Transverse colon (tissue), 4 donors: ENCODE measurements around the gene RAD51AP2. TPM values are rescaled to one million over a fixed set of nuclear protein-coding genes. Genes with fewer than 3 reads are reported as not detected.

Source experiments
- DNase-seq: peaks from one replicate; pipeline ENCODE4 v3.0.0-alpha.2; 2019
- H3K27ac ChIP-seq, 4 donors: fragments of 200-600 bp; sonication (generic); 2 replicates each; pipeline ENCODE4 v1.5.1; 2016 to 2018; ENCODE audit warnings: inconsistent platforms in 4 of 4
- H3K27me3 ChIP-seq: fragments of 200-600 bp; sonication (generic); 2 replicates; pipeline ENCODE4 v1.5.1; 2017; ENCODE audit warnings: inconsistent platforms
- H3K36me3 ChIP-seq, 4 donors: fragments of 200-600 bp; sonication (generic); 2 replicates each; pipeline ENCODE4 v1.5.1; 2017 to 2019; ENCODE audit warnings: inconsistent platforms in 4 of 4
- H3K4me1 ChIP-seq, 4 donors: fragments of 200-600 bp; sonication (generic); 2 replicates each; pipeline ENCODE4 v1.5.1; 2017 to 2020; ENCODE audit warnings: inconsistent platforms in 4 of 4
- H3K4me3 ChIP-seq, 4 donors: fragments of 200-600 bp; sonication (generic); 1 replicate in 1 of 4; 2 replicates in 3 of 4; pipeline versions ENCODE4 v1.5.1 to v1.6.1; 2017 to 2019; ENCODE audit warnings: inconsistent platforms in 4 of 4
- H3K9me3 ChIP-seq, 2 donors: fragments of 200-600 bp; sonication (generic); 2 replicates each; pipeline ENCODE4 v1.5.1; 2017 to 2019; ENCODE audit warnings: inconsistent platforms in 2 of 2
- CTCF ChIP-seq, 5 experiments: fragments of 200-600 bp in 3 of 5; fragments of 450-650 bp in 2 of 5; sonication (generic) in 3 of 5; IDR thresholded peaks; 1 replicate in 2 of 5; 2 replicates in 3 of 5; pipeline ENCODE4 v1.5.1; 2016 to 2017; ENCODE audit warnings: antibody characterized with exemption in 5 of 5, inconsistent platforms in 3 of 5, mild to moderate bottlenecking in 2 of 5, moderate library complexity in 1 of 5
- EP300 ChIP-seq: sonication (generic); formaldehyde crosslinking; IDR thresholded peaks from one replicate; pipeline ENCODE4 v1.6.1; 2017; ENCODE audit warnings: antibody characterized with exemption, low read depth
- POLR2A ChIP-seq: fragments of 450-650 bp; IDR thresholded peaks from one replicate; pipeline ENCODE4 v1.6.1; 2016; ENCODE audit warnings: antibody characterized with exemption, mild to moderate bottlenecking, moderate library complexity
- POLR2AphosphoS5 ChIP-seq, 3 donors: sonication (generic); formaldehyde crosslinking; IDR thresholded peaks; one replicate each; pipeline ENCODE4 v1.6.1; 2016; ENCODE audit warnings: antibody characterized with exemption in 3 of 3
- WGBS, 2 donors: methylation state at CpG; one replicate each; pipeline ENCODE4 v1.1.5; 2018; ENCODE audit warnings: low coverage in 1 of 2; 5-methylcytosine and 5-hydroxymethylcytosine counted together
- in situ Hi-C, 4 donors: fragments of 200-750 bp; cut with MboI; loops; one replicate each; pipeline versions ENCODE4 v1.15.0 to v1.15.1; 2017; ENCODE audit warnings: low sequenced_read_pairs in 3 of 4, low pct_ligation_motif_present in 1 of 4, low pct_unique_long_range_greater_than_20kb in 1 of 4
- intact Hi-C: fragments of 100-400 bp; cut with DNase I; formaldehyde crosslinking; loops from one replicate; pipeline ENCODE4 v1.15.1; 2023; ENCODE audit warnings: low total_unique reads
- total RNA-seq, 4 donors: library from RNA; depleted of rRNA; stranded (reverse); fragments of >200 nt; gene quantifications; one replicate each; pipeline ENCODE4 v1.1.0, GENCODE V29; 2016

The RAD51AP2 gene
- total RNA-seq, 4 donors from 2014 or later = 0.40 TPM; not detected in 3

- Histone ChIP-seq H3K4me1 (no peaks in the 10 kb centered on the region), H3K9me3 (peaks cover 0 to 10% of the 10 kb centered on the region in 2 donors), H3K36me3 (no peaks in the 10 kb centered on the region), H3K27ac (no peak overlapping the region), H3K4me3 (no peak overlapping the region), H3K27me3 (no peaks in the 10 kb centered on the region)
- intact Hi-C loops (no loop called here), in situ Hi-C loops (loop anchor here in 1 of 4 donors (25.0 kb wide), 1 partner anchor 190 kb away; no protein-coding TSS in a partner anchor)
- TF ChIP-seq POLR2A (no peak), POLR2AphosphoS5 (IDR thresholded peaks at IDR 0.05) (no peak), EP300 (no peak), CTCF (IDR thresholded peaks at IDR 0.05) (no peak)
- no peak for DNase-seq
Observed at GRCh38 chr2:17471979-17472378, 46.3 kb downstream of the RAD51AP2 start.

GRCh38 chr2:17470855-17471641 lies 47.2 kb downstream of the RAD51AP2 start:
- H3K9me3 ChIP-seq = peaks cover 0 to 10% of the 10 kb centered on the region in 2 donors
- H3K4me3 ChIP-seq = no peak overlapping the region
- no peaks in the 10 kb centered on the region for H3K4me1 ChIP-seq
- 58 to 64% methylated on average over 4 to 6 of the region's 6 CpGs for WGBS, 2 donors
- intact Hi-C loops (no loop called here), in situ Hi-C loops (loop anchor here in 1 of 4 donors (25.0 kb wide), 1 partner anchor 191 kb away; no protein-coding TSS in a partner anchor)
- no peak for DNase-seq
- H3K27ac ChIP-seq = no peak overlapping the region
- H3K36me3 ChIP-seq = no peaks in the 10 kb centered on the region
- H3K27me3 ChIP-seq = no peaks in the 10 kb centered on the region
- TF ChIP-seq EP300 = no peak
- no peak for TF ChIP-seq POLR2A
- peak; percentile 15 to 41 (median 37) for TF ChIP-seq CTCF (IDR thresholded peaks at IDR 0.05)

- intact Hi-C loops = no loop called here
- 82 to 85% methylated on average over 1 of the region's 1 CpG for WGBS, 2 donors
- no peak for DNase-seq
- TF ChIP-seq POLR2AphosphoS5 (IDR thresholded peaks at IDR 0.05) (no peak), POLR2A (no peak), EP300 (no peak), CTCF (IDR thresholded peaks at IDR 0.05) (no peak)
- in situ Hi-C loops = loop anchor here in 1 of 4 donors (25.0 kb wide), 1 partner anchor 201 kb away; no protein-coding TSS in a partner anchor
- no peaks in the 10 kb centered on the region for H3K27me3 ChIP-seq
- no peaks in the 10 kb centered on the region for H3K36me3 ChIP-seq
- no peak overlapping the region for H3K4me3 ChIP-seq
- no peak overlapping the region for H3K27ac ChIP-seq
- H3K9me3 ChIP-seq = no peaks in the 10 kb centered on the region
- H3K4me1 ChIP-seq = no peaks in the 10 kb centered on the region
Observed at GRCh38 chr2:17461087-17461475, 57.2 kb downstream of the RAD51AP2 start.

Other genes with a start within 250 kb of the RAD51AP2 start
- 1 to 10 TPM in 1 of 4 donors, under 1 TPM in 1, not detected in 2; 0.96 to 1.1 TPM for gene VSNL1, start 22.3 kb upstream of the RAD51AP2 start, total RNA-seq
- 10 to 100 TPM; 15.7 to 49.1 (median 36.2) TPM for gene SMC6, start 235.4 kb upstream of the RAD51AP2 start, total RNA-seq
- 100 to 1,000 TPM in 1 of 4 donors, 10 to 100 TPM in 3; 36.4 to 110 (median 63.7) TPM for gene GEN1, start 235.7 kb upstream of the RAD51AP2 start, total RNA-seq